ENCODE results near the gene DPPA4. TPM values are rescaled to one million over a fixed set of nuclear protein-coding genes. Genes with fewer than 3 reads are reported as not detected.

Gene DPPA4
- total and polyA plus RNA-seq, 8 donors: 0.16 to 4.5 (median 3.2) TPM; not detected in 1

- TF ChIP-seq CTCF (IDR thresholded peaks at IDR 0.05): no peak
- H3K4me1 ChIP-seq: no peaks in the 10 kb centered on the region
- no peak within 1 kb of the TSS for H3K27ac ChIP-seq
- no peak within 1 kb of the TSS for H3K4me3 ChIP-seq
- intact Hi-C loops (cut with DNase I): no loop called here
- no peaks in the 10 kb centered on the region for H3K9me3 ChIP-seq
- no peaks in the 10 kb centered on the region for H3K27me3 ChIP-seq
- ATAC-seq (no peak), DNase-seq (no peak)
- H3K36me3 ChIP-seq: no peaks in the 10 kb centered on the region
These were observed 21.1 kb downstream of the DPPA4 start, which contains the start of gene DPPA2 for GRCh38 chr3:109316162-109316730. Gene DPPA2 (minus strand): TSS chr3:109316517. CDS start chr3:109314542, 1,975 bp downstream.

GRCh38 chr3:109313061-109313460 is 24.3 kb downstream of the DPPA4 start:
- H3K9me3 ChIP-seq: no peaks in the 10 kb centered on the region
- H3K27me3 ChIP-seq: no peaks in the 10 kb centered on the region
- intact Hi-C loops (cut with DNase I): no loop called here
- no peak for DNase-seq
- no peak for ATAC-seq
- no peak overlapping the region for H3K4me3 ChIP-seq
- TF ChIP-seq CTCF (IDR thresholded peaks at IDR 0.05): no peak
- no peaks in the 10 kb centered on the region for H3K4me1 ChIP-seq
- H3K27ac ChIP-seq: no peak overlapping the region
- no peaks in the 10 kb centered on the region for H3K36me3 ChIP-seq

- Histone ChIP-seq H3K4me3 (no peak overlapping the region), H3K4me1 (no peaks in the 10 kb centered on the region), H3K27ac (no peak overlapping the region), H3K27me3 (no peaks in the 10 kb centered on the region), H3K9me3 (no peaks in the 10 kb centered on the region), H3K36me3 (no peaks in the 10 kb centered on the region)
- no peak for ATAC-seq
- DNase-seq: no peak
- TF ChIP-seq CTCF (IDR thresholded peaks at IDR 0.05): no peak
- intact Hi-C loops (cut with DNase I): no loop called here
These were observed 39.9 kb downstream of the DPPA4 start for GRCh38 chr3:109297496-109297895.

- H3K27me3 ChIP-seq: no peaks in the 10 kb centered on the region
- H3K9me3 ChIP-seq: no peaks in the 10 kb centered on the region
- ATAC-seq (no peak), DNase-seq (no peak)
- H3K4me1 ChIP-seq: no peaks in the 10 kb centered on the region
- H3K36me3 ChIP-seq: no peaks in the 10 kb centered on the region
- no peak overlapping the region for H3K27ac ChIP-seq
- intact Hi-C loops (cut with DNase I): no loop called here
- no peak overlapping the region for H3K4me3 ChIP-seq
- TF ChIP-seq CTCF (IDR thresholded peaks at IDR 0.05): no peak
These were observed 53.3 kb downstream of the DPPA4 start for GRCh38 chr3:109284071-109284470.

GRCh38 chr3:109278546-109278945 is 58.8 kb downstream of the DPPA4 start:
- no peak for TF ChIP-seq CTCF (IDR thresholded peaks at IDR 0.05)
- Histone ChIP-seq H3K4me1 (no peaks in the 10 kb centered on the region), H3K27me3 (no peaks in the 10 kb centered on the region), H3K9me3 (no peaks in the 10 kb centered on the region), H3K36me3 (no peaks in the 10 kb centered on the region), H3K4me3 (no peak overlapping the region), H3K27ac (no peak overlapping the region)
- intact Hi-C loops (cut with DNase I): no loop called here
- no peak for ATAC-seq
- no peak for DNase-seq

Measured in left lung (tissue), 10 donors.